CD4-positive, CD25-positive, alpha-beta regulatory T cell (primary cell): ENCODE measurements around the gene CMIP. TPM values are rescaled to one million over a fixed set of nuclear protein-coding genes. Genes with fewer than 3 reads are reported as not detected.
A peak's percentile ranks its signal among the peaks of the same experiment; 100 is the strongest.

Experiments used
- ATAC-seq, 2 donors: fragments of 150-1000 bp; cut with Tn5 transposase; one replicate each; pipeline ENCODE4 v1.10.0; 2021; ENCODE audit warnings: low read depth in 2 of 2, moderate number of reproducible peaks in 2 of 2, moderate library complexity in 1 of 2
- DNase-seq, 3 donors: peaks; one replicate each; pipeline versions ENCODE4 v3.0.0 to v3.0.0-alpha.2; 2012 to 2022; ENCODE audit warnings: mixed read lengths in 1 of 3
- H3K27ac ChIP-seq: one replicate; pipeline ENCODE4 v1.7.0; 2013; ENCODE audit warnings: mild to moderate bottlenecking, low read length; ENCODE audit not compliant: insufficient read depth, poor library complexity, severe bottlenecking
- H3K27me3 ChIP-seq: one replicate; pipeline ENCODE4 v1.7.0; 2013; ENCODE audit warnings: low read length; ENCODE audit not compliant: control insufficient read depth, insufficient read depth
- H3K36me3 ChIP-seq: one replicate; pipeline ENCODE4 v1.7.0; 2013; ENCODE audit warnings: mild to moderate bottlenecking, low read length, moderate library complexity; ENCODE audit not compliant: control insufficient read depth, insufficient read depth
- H3K4me1 ChIP-seq: 2 replicates; pipeline ENCODE4 v1.7.0; 2013; ENCODE audit warnings: mild to moderate bottlenecking, low read length; ENCODE audit not compliant: insufficient read depth, control insufficient read depth, poor library complexity, severe bottlenecking
- H3K4me3 ChIP-seq: one replicate; pipeline ENCODE4 v1.7.0; 2013; ENCODE audit warnings: low read depth, mild to moderate bottlenecking, low read length, moderate library complexity
- H3K9me3 ChIP-seq, 2 experiments: 1 replicate in 1 of 2; 2 replicates in 1 of 2; pipeline ENCODE4 v1.7.0; 2013; ENCODE audit warnings: low read length in 2 of 2, mild to moderate bottlenecking in 1 of 2, moderate library complexity in 1 of 2; ENCODE audit not compliant: control insufficient read depth in 2 of 2
- H3K27ac Mint-ChIP-seq, 3 donors: one replicate each; pipeline ENCODE4 v1.8.0; 2020 to 2022; ENCODE audit warnings: mild to moderate bottlenecking in 3 of 3, mixed read lengths in 3 of 3, moderate library complexity in 2 of 3
- H3K27me3 Mint-ChIP-seq: one replicate; pipeline ENCODE4 v1.8.0; 2022; ENCODE audit warnings: mild to moderate bottlenecking, mixed read lengths
- H3K36me3 Mint-ChIP-seq: one replicate; pipeline ENCODE4 v1.8.0; 2020; ENCODE audit warnings: mixed read lengths
- H3K4me1 Mint-ChIP-seq, 4 donors: one replicate each; pipeline ENCODE4 v1.8.0; 2020 to 2022; ENCODE audit warnings: mixed read lengths in 4 of 4, mild to moderate bottlenecking in 1 of 4
- H3K4me3 Mint-ChIP-seq, 4 donors: one replicate each; pipeline ENCODE4 v1.8.0; 2020 to 2022; ENCODE audit warnings: mild to moderate bottlenecking in 4 of 4, mixed read lengths in 4 of 4, moderate library complexity in 3 of 4
- H3K9me3 Mint-ChIP-seq, 7 donors: one replicate each; pipeline ENCODE4 v1.8.0; 2020 to 2022; ENCODE audit warnings: mixed read lengths in 7 of 7, mild to moderate bottlenecking in 3 of 7, moderate library complexity in 2 of 7
- polyA plus RNA-seq, 4 donors: library from polyadenylated mRNA; unstranded; fragments of 300-500 nt; fragmentation: Illumina TruSeq; gene quantifications; one replicate each; pipeline ENCODE4 v1.2.3, GENCODE V29; 2021
- total RNA-seq: library from RNA; stranded (reverse); gene quantifications from one replicate; pipeline ENCODE4 v1.2.3, GENCODE V29; 2022

Gene CMIP
- total and polyA plus RNA-seq, 5 donors from 2014 or later: 0.21 to 49.7 (median 0.94) TPM

DNA sequence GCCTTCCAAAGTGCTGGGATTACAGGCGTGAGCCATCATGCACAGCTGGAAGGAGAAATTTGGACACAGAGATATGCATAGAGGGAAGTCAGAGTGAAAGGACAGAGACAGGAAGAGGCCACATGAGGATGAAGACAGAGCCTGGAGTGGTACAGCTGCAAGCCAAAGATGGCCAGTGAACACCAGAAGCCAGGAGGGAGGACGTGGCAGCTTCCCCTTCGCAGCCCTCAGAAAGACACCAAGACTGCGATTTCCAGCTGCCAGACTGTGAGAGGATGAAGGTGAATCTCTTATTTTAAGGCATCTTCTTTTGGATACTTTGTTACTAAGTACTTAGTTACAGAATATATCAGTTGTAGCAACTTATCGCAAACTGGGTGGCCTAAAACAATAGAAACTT is 274.0 kb downstream of the CMIP start:
- peaks cover 53% of the 10 kb centered on the region for H3K4me1 ChIP-seq
- ATAC-seq: peak in 1 of 2 donors; percentile 15
- H3K4me3 ChIP-seq: peak overlapping the region; percentile 73

DNA sequence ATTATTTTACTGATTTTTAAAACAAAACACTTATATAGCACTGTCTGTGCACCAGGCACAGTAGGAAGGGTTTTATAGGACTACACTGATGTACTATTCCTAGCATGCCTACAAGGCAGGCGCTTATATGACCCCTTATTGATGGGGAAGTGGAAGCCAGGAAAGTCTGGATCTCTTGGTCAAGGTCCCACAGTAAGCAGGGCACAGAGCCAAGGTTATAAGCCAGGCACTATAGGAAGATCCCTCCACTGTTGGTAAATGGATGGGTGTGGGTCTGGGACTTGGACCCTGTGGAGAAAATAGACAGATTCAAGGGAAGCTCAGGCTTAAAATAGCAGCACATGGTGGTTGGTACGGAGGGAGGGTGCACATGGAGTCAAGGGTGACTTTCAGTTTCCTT is 275.4 kb downstream of the CMIP start:
- Histone ChIP-seq H3K36me3 (no peaks in the 10 kb centered on the region), H3K27me3 (no peaks in the 10 kb centered on the region), H3K9me3 (no peaks in the 10 kb centered on the region), H3K4me1 (peaks cover 47% of the 10 kb centered on the region), H3K4me3 (no peak overlapping the region), H3K27ac (no peak overlapping the region)
- DNase-seq (no peak), ATAC-seq (no peak)
- peaks cover 3% of the 10 kb centered on the region for H3K36me3 Mint-ChIP-seq
- H3K27me3 Mint-ChIP-seq: peaks cover 4% of the 10 kb centered on the region
- peak overlapping the region; percentile 50 to 86 (median 55) for H3K27ac Mint-ChIP-seq
- peak overlapping the region in 3 of 4 donors; percentile 5 to 56 (median 22) for H3K4me3 Mint-ChIP-seq
- H3K9me3 Mint-ChIP-seq: peaks cover 0 to 9% (median 1%) of the 10 kb centered on the region in 7 donors
- peaks cover 23 to 48% (median 39%) of the 10 kb centered on the region in 4 donors for H3K4me1 Mint-ChIP-seq

More for the DNA sequence above, 274.0 kb downstream of the CMIP start:
- H3K27ac Mint-ChIP-seq: peak overlapping the region; percentile 60 to 96 (median 85)
- H3K36me3 ChIP-seq: no peaks in the 10 kb centered on the region
- peak overlapping the region; percentile 62 to 89 (median 74) for H3K4me3 Mint-ChIP-seq
- H3K27me3 ChIP-seq: no peaks in the 10 kb centered on the region
- H3K36me3 Mint-ChIP-seq: peaks cover 3% of the 10 kb centered on the region
- no peaks in the 10 kb centered on the region for H3K9me3 ChIP-seq
- peaks cover 0 to 9% (median 2%) of the 10 kb centered on the region in 7 donors for H3K9me3 Mint-ChIP-seq
- peaks cover 23 to 58% (median 43%) of the 10 kb centered on the region in 4 donors for H3K4me1 Mint-ChIP-seq
- H3K27me3 Mint-ChIP-seq: peaks cover 4% of the 10 kb centered on the region
- peak overlapping the region; percentile 62 for H3K27ac ChIP-seq
- no peak for DNase-seq

DNA sequence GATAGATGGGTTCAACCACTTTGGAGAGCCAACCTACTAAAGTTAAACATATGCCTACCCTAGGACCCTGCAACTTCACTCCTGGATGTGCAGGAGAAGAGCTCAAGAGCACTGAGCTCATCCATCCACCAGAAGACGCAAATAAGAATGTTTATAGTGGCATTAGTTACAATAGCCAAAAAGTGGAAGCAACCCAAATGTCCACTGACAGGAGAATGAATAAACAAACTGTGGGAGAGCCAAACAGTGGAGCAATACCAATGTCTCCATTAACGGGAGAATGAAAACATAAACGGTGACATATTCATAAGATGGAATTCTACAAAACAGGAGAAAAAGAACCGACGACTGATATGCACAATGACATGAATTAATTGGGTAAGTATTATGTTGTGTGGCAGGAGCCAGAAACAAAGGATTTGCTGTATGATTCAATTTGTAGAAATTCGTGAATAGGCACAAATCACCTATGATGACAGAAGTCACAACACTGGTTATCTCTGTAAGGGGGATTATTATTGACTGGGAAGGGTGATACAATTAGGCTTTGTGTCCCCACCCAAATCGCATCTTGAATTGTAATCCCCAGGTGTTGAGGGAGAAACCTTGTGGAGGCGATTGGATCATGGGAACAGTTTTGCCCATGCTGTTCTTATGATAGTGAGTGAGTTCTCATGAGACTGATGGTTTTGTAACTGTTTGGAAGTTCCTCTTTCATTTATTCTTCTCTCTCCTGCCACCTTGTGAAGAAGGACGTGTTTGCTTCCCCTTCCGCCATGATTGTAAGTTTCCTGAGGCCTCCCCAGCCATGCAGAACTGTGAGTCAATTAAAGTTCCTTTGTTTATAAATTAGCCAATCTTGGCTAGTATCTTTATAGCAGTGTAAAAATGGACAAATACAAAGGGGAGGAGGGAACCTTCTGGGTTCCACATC is 276.6 kb downstream of the CMIP start:
- peaks cover 35% of the 10 kb centered on the region for H3K4me1 ChIP-seq
- peaks cover 10% of the 10 kb centered on the region for H3K27me3 Mint-ChIP-seq
- no peak for ATAC-seq
- no peak overlapping the region for H3K4me3 ChIP-seq
- H3K9me3 ChIP-seq: no peaks in the 10 kb centered on the region
- H3K27ac Mint-ChIP-seq: peak overlapping the region in 2 of 3 donors; percentile 55 to 66
- peaks cover 0 to 9% (median 1%) of the 10 kb centered on the region in 7 donors for H3K9me3 Mint-ChIP-seq
- no peaks in the 10 kb centered on the region for H3K36me3 Mint-ChIP-seq
- H3K27ac ChIP-seq: no peak overlapping the region
- peak overlapping the region in 2 of 4 donors; percentile 5 to 48 for H3K4me3 Mint-ChIP-seq
- no peak for DNase-seq
- peaks cover 17 to 36% (median 27%) of the 10 kb centered on the region in 4 donors for H3K4me1 Mint-ChIP-seq
- no peaks in the 10 kb centered on the region for H3K27me3 ChIP-seq
- no peaks in the 10 kb centered on the region for H3K36me3 ChIP-seq

DNA sequence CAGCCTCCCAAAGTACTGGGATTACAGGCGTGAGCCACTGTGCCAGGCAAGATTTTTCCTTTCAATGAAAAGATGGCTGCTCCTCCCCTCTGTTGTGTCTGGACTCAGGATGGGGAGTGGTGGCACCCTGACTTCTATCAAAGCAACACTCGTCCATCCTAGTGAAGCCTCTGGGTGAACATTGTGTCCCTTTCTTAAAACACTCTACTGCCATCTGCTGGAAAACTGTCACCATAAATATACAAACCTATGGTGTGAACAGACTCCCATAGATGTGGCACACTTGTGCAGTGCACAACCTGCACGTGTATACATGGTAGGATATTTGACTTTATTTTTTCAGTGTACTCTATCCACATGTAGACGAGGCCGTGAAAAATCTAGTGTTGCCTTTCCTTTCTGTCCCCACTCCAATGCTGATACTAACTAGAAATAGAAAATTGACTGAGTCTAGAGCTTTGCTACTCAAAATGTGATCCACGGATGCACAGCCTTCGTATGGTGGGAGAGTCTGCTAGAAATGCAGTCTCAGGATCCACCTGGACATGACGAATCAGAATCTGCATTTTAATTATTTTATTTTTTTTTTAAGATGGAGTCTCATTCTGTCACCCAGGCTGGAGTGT is 278.6 kb downstream of the CMIP start:
- Mint-ChIP-seq H3K27ac (peak overlapping the region in 2 of 3 donors; percentile 76 to 86), H3K4me3 (peak overlapping the region in 1 of 4 donors; percentile 69), H3K36me3 (no peaks in the 10 kb centered on the region), H3K27me3 (peaks cover 11% of the 10 kb centered on the region), H3K4me1 (peaks cover 5 to 21% (median 15%) of the 10 kb centered on the region in 4 donors), H3K9me3 (peaks cover 0 to 9% (median 1%) of the 10 kb centered on the region in 7 donors)
- H3K4me3 ChIP-seq: no peak overlapping the region
- DNase-seq (peak; percentile 33 to 86 (median 76)), ATAC-seq (peak; percentile 65 to 74)
- H3K27ac ChIP-seq: no peak overlapping the region
- peaks cover 15% of the 10 kb centered on the region for H3K4me1 ChIP-seq
- H3K9me3 ChIP-seq: no peaks in the 10 kb centered on the region
- no peaks in the 10 kb centered on the region for H3K36me3 ChIP-seq
- no peaks in the 10 kb centered on the region for H3K27me3 ChIP-seq

DNA sequence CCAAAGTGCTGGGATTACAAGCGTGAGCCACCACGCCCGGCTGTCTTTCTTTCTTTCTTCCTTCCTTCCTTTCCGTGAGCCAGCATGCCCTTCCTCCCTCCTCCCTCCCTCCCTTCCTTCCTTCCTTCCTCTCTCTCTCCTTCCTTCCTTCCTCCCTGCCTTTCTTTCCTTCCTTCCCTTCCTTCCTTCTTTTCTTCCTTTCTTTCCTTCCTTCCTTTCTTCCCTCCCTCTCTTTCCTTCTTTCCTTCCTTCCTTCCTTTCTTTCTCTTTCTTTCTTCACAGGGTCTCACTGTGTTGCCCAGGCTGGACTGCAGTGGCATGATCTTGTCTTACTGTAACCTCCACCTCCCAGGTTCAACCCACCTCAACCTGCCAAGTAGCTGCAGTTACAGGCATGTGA is 283.8 kb downstream of the CMIP start:
- Histone ChIP-seq H3K4me3 (no peak overlapping the region), H3K36me3 (no peaks in the 10 kb centered on the region), H3K4me1 (peaks cover 13% of the 10 kb centered on the region), H3K27me3 (no peaks in the 10 kb centered on the region), H3K27ac (no peak overlapping the region), H3K9me3 (no peaks in the 10 kb centered on the region)
- H3K36me3 Mint-ChIP-seq: no peaks in the 10 kb centered on the region
- ATAC-seq (no peak), DNase-seq (no peak)
- peak overlapping the region in 1 of 3 donors; percentile 46 for H3K27ac Mint-ChIP-seq
- peaks cover 8% of the 10 kb centered on the region for H3K27me3 Mint-ChIP-seq
- H3K4me1 Mint-ChIP-seq: peaks cover 0 to 31% (median 12%) of the 10 kb centered on the region in 4 donors
- H3K9me3 Mint-ChIP-seq: peaks cover 0 to 2% (median 0%) of the 10 kb centered on the region in 7 donors
- H3K4me3 Mint-ChIP-seq: peak overlapping the region in 1 of 4 donors; percentile 77

DNA sequence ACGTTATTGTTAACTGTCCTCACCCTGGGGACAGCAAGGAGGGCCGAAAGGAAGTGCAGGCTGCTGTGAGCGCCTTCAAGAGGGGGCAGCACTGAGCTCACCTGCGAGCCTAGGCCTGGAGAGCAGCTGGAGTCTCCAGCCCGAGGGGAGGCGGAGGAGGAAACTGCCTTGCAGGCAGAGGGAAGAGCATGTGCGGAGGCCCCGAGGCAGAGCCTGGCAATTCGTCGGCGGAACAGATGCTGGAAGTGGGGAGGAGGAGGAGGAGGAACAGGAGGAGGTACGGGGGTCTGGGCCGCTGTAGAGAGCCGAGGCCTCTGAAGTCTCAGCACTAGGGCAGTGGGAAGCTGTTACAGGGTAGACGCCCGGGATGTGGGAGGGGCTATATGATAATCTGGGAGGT is 284.8 kb downstream of the CMIP start:
- H3K9me3 ChIP-seq: no peaks in the 10 kb centered on the region
- H3K4me1 Mint-ChIP-seq: peaks cover 0 to 31% (median 12%) of the 10 kb centered on the region in 4 donors
- no peaks in the 10 kb centered on the region for H3K36me3 ChIP-seq
- no peaks in the 10 kb centered on the region for H3K27me3 ChIP-seq
- peaks cover 8% of the 10 kb centered on the region for H3K27me3 Mint-ChIP-seq
- no peak for ATAC-seq
- H3K4me1 ChIP-seq: peaks cover 13% of the 10 kb centered on the region
- H3K27ac Mint-ChIP-seq: no peak overlapping the region
- no peak for DNase-seq
- peaks cover 0 to 2% (median 0%) of the 10 kb centered on the region in 7 donors for H3K9me3 Mint-ChIP-seq
- H3K27ac ChIP-seq: no peak overlapping the region
- H3K36me3 Mint-ChIP-seq: no peaks in the 10 kb centered on the region
- H3K4me3 ChIP-seq: no peak overlapping the region
- H3K4me3 Mint-ChIP-seq: peak overlapping the region; percentile 50 to 88 (median 66)

DNA sequence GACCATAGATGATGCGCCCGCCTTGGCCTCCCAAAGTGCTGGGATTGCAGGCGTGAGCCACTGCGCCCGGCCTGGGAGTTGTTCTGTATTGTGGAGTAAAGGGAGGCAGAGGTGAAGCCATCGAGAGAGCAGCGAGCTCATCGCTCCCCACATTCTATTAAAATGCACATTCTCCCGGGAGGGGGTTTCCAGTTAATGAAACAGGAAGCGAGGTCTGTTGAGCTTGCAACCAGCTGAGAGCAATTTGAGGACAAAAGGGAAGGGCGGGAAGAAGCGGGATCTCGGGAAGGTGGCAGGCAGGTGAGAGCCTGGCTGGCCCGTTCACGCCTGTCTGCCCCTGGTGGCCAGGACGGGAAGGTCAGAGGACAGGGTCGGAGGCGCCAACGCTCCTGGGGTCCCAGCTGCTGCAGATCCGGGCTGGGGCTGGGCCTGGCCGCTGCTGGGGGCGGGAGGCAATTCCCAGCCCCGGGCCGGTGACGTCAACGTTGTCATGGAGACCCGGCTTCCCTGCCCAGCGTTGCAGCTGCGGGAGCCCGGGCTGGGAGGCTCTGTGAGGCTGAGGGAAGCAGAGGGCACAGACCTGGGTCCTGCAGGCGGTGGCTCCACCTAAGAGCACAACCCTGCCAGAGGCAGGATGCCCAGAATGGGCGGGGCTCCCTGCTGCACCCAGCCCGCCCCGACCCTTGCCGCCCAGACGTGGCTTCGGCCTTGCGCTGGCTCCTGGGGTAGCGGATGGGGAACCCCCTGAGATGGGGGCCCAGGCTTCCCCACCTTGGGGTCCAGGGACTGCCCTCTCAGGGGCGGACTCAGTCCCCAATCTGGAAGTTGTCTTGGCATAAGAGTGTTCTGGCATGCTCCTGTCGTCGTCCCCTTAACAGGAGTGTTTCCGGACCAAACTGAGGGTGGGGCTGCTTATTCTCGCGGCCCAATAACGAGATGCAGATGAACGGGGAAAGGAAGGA is 285.8 kb downstream of the CMIP start:
- Histone ChIP-seq H3K4me1 (peaks cover 13% of the 10 kb centered on the region), H3K4me3 (peak overlapping the region; percentile 55), H3K27me3 (no peaks in the 10 kb centered on the region), H3K36me3 (no peaks in the 10 kb centered on the region), H3K27ac (peak overlapping the region; percentile 74), H3K9me3 (no peaks in the 10 kb centered on the region)
- DNase-seq (peak; percentile 37 to 83 (median 66)), ATAC-seq (peak; percentile 89 to 93)
- peak overlapping the region; percentile 73 to 93 (median 88) for H3K4me3 Mint-ChIP-seq
- peaks cover 8% of the 10 kb centered on the region for H3K27me3 Mint-ChIP-seq
- H3K9me3 Mint-ChIP-seq: peaks cover 0 to 2% (median 0%) of the 10 kb centered on the region in 7 donors
- peak overlapping the region; percentile 82 to 93 (median 92) for H3K27ac Mint-ChIP-seq
- no peaks in the 10 kb centered on the region for H3K36me3 Mint-ChIP-seq
- H3K4me1 Mint-ChIP-seq: peaks cover 0 to 31% (median 12%) of the 10 kb centered on the region in 4 donors
